GM06990 (cell line): ENCODE data around the gene SCAANT1.

Experiments used
- DNase-seq: peaks from one replicate; pipeline ENCODE4 v3.0.0-alpha.2; 2011; ENCODE audit not compliant: insufficient read length; ENCODE audit errors: extremely low read depth
- H3K27me3 ChIP-seq: replicated peaks from 2 replicates; pipeline ENCODE4 v1.6.0; 2011; ENCODE audit warnings: low read length; ENCODE audit not compliant: control insufficient read depth, insufficient read depth
- H3K36me3 ChIP-seq: 2 replicates; pipeline ENCODE4 v1.5.1; 2011; ENCODE audit warnings: low read length; ENCODE audit not compliant: control insufficient read depth, insufficient read depth
- H3K4me3 ChIP-seq: replicated peaks from 2 replicates; pipeline ENCODE4 v1.5.1; 2011; ENCODE audit warnings: low read depth, mild to moderate bottlenecking, control low read depth, low read length
- CTCF ChIP-seq: IDR thresholded peaks from 2 replicates; pipeline ENCODE4 v1.5.1; 2011; ENCODE audit warnings: low read length, control low read depth, mild to moderate bottlenecking, inconsistent platforms; ENCODE audit not compliant: insufficient read depth, poor library complexity, severe bottlenecking

SCAANT1 gene

GRCh38 chr3:63955036-63955650, 43.0 kb upstream of the SCAANT1 start:
- Histone ChIP-seq H3K36me3 (peaks cover 1% of the 10 kb centered on the region), H3K4me3 (no peak overlapping the region), H3K27me3 (no peaks in the 10 kb centered on the region)
- TF ChIP-seq CTCF: no peak
- DNase-seq: no peak

GRCh38 chr3:63954182-63954581, 42.0 kb upstream of the SCAANT1 start:
- TF ChIP-seq CTCF: no peak
- H3K36me3 ChIP-seq: peaks cover 1% of the 10 kb centered on the region

GRCh38 chr3:63952248-63952594, 40.0 kb upstream of the SCAANT1 start:
- no peak for TF ChIP-seq CTCF
- Histone ChIP-seq H3K27me3 (no peaks in the 10 kb centered on the region), H3K4me3 (no peak overlapping the region), H3K36me3 (peaks cover 1% of the 10 kb centered on the region)
- DNase-seq: no peak

More at GRCh38 chr3:63954182-63954581, 42.0 kb upstream of the SCAANT1 start:
- no peak for DNase-seq
- Histone ChIP-seq H3K27me3 (no peaks in the 10 kb centered on the region), H3K4me3 (no peak overlapping the region)

GRCh38 chr3:63951492-63952247, 39.5 kb upstream of the SCAANT1 start:
- Histone ChIP-seq H3K36me3 (peaks cover 1% of the 10 kb centered on the region), H3K27me3 (no peaks in the 10 kb centered on the region), H3K4me3 (no peak overlapping the region)
- TF ChIP-seq CTCF: no peak
- DNase-seq: no peak

- H3K36me3 ChIP-seq: peaks cover 1% of the 10 kb centered on the region
- H3K4me3 ChIP-seq: no peak overlapping the region
- H3K27me3 ChIP-seq: no peaks in the 10 kb centered on the region
- TF ChIP-seq CTCF: no peak
- no peak for DNase-seq
Measured at GRCh38 chr3:63950698-63951097, 38.5 kb upstream of the SCAANT1 start.
